Stimulated activated CD4-positive, alpha-beta T cell treated with anti-CD3 and anti-CD28 coated beads, Interleukin-1b, Interleukin-23, amount 100 ng/mL, for 24 hours (primary cell): ENCODE data around the gene CRYBG2.
"Not testable (repeated sequence)": the region's sequence is repeated elsewhere in the genome, so short reads cannot be mapped to it uniquely, and the experiment has no call there.

Experiments
- DNase-seq, 4 experiments: peaks; one replicate each; pipeline ENCODE4 v3.0.0-alpha.2; 2020; ENCODE audit warnings: low read depth in 4 of 4, low spot score in 1 of 4

The CRYBG2 gene

GRCh38 chr1:26296340-26297056 is 57.4 kb downstream of the CRYBG2 start:
- DNase-seq, result no peak

- no peak for DNase-seq
Measured at GRCh38 chr1:26295194-26296138, 58.5 kb downstream of the CRYBG2 start.

GRCh38 chr1:26293911-26294463 is 59.9 kb downstream of the CRYBG2 start:
- no peak for DNase-seq

GRCh38 chr1:26292735-26293134 is 61.2 kb downstream of the CRYBG2 start:
- not testable (repeated sequence) for DNase-seq

GRCh38 chr1:26291939-26292338 is 62.0 kb downstream of the CRYBG2 start:
- no peak for DNase-seq

GRCh38 chr1:26291433-26291832 is 62.5 kb downstream of the CRYBG2 start:
- no peak for DNase-seq

- no peak for DNase-seq
Measured at GRCh38 chr1:26290882-26291261, 63.1 kb downstream of the CRYBG2 start.

GRCh38 chr1:26290122-26290881 is 63.6 kb downstream of the CRYBG2 start:
- DNase-seq, result no peak

- DNase-seq, result no peak
Measured at GRCh38 chr1:26289158-26290059, 64.5 kb downstream of the CRYBG2 start.

GRCh38 chr1:26288311-26288941 is 65.5 kb downstream of the CRYBG2 start:
- DNase-seq, result peak in 2 of 4 experiments; percentile 59

- DNase-seq, result no peak
Measured at GRCh38 chr1:26287811-26288210, 66.1 kb downstream of the CRYBG2 start.

- DNase-seq, result no peak
Measured at GRCh38 chr1:26287033-26287711, 66.8 kb downstream of the CRYBG2 start.

GRCh38 chr1:26286064-26286416 is 67.9 kb downstream of the CRYBG2 start:
- DNase-seq, result no peak

- DNase-seq, result no peak
Measured at GRCh38 chr1:26285366-26286063, 68.4 kb downstream of the CRYBG2 start.

GRCh38 chr1:26284597-26285347 is 69.2 kb downstream of the CRYBG2 start:
- peak; percentile 83 to 97 (median 93) for DNase-seq

- DNase-seq, result no peak
Measured at GRCh38 chr1:26283871-26284596, 69.9 kb downstream of the CRYBG2 start.

GRCh38 chr1:26283279-26283853 is 70.6 kb downstream of the CRYBG2 start:
- DNase-seq, result no peak
